Body of pancreas (tissue), 4 donors: ENCODE data around the gene RTF2.

Experiments used
- POLR2A ChIP-seq, 3 donors: fragments of 450-650 bp; IDR thresholded peaks; one replicate each; pipeline ENCODE4 v1.6.1; 2016; ENCODE audit warnings: antibody characterized with exemption in 3 of 3, mild to moderate bottlenecking in 2 of 3
- TF ChIP-seq, protein P1 (sequence below), 7 experiments: fragments of 450-650 bp in 4 of 7; fragments of 200-600 bp in 3 of 7; sonication (generic) in 3 of 7; IDR thresholded peaks; one replicate each; pipeline ENCODE4 v1.5.1; 2016 to 2019; ENCODE audit warnings: antibody characterized with exemption in 7 of 7

DNA sequence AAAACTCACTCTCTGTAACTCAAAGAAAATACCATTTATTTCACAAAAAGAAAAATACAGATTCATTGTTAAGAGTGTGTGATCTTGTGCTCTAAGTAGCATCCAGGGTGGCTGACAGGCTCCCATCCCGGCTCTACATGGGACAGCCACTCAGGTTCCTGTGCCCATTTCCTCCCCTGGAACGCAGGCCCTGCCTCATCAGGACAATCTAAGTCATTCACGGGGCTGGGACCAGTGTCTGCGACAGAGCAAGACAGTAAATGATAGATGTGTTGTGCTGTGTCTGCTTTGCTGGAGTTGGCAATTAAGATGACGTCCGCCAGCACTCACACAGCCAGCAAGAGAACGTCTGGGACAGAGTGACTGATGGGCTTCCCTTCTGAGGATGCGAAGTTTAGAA is 49.2 kb downstream of the RTF2 start:
- TF ChIP-seq POLR2A (IDR thresholded peaks at IDR 0.05) = no peak
- TF ChIP-seq, protein P1, sequence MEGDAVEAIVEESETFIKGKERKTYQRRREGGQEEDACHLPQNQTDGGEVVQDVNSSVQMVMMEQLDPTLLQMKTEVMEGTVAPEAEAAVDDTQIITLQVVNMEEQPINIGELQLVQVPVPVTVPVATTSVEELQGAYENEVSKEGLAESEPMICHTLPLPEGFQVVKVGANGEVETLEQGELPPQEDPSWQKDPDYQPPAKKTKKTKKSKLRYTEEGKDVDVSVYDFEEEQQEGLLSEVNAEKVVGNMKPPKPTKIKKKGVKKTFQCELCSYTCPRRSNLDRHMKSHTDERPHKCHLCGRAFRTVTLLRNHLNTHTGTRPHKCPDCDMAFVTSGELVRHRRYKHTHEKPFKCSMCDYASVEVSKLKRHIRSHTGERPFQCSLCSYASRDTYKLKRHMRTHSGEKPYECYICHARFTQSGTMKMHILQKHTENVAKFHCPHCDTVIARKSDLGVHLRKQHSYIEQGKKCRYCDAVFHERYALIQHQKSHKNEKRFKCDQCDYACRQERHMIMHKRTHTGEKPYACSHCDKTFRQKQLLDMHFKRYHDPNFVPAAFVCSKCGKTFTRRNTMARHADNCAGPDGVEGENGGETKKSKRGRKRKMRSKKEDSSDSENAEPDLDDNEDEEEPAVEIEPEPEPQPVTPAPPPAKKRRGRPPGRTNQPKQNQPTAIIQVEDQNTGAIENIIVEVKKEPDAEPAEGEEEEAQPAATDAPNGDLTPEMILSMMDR (IDR thresholded peaks at IDR 0.05) = no peak
